BJ (cell line): ENCODE data around the gene ADD1. TPM values are rescaled to one million over a fixed set of nuclear protein-coding genes. Genes with fewer than 3 reads are reported as not detected.

ENCODE experiments used
- CTCF ChIA-PET: fragments of 350-600 bp; formaldehyde crosslinking; extraction: SDS; loops from one replicate; lab custom pipeline; 2021; ENCODE audit warnings: antibody characterized with exemption, inconsistent platforms; lab: Yijun Ruan, JAX
- POLR2A ChIA-PET: fragments of 300-600 bp; sonication (Branson Sonifier 250); formaldehyde crosslinking; extraction: SDS; loops from one replicate; lab custom pipeline; 2021; ENCODE audit warnings: antibody characterized with exemption; lab: Charles Lee
- DNase-seq: peaks from one replicate; pipeline ENCODE4 v3.0.0-alpha.2; 2011; ENCODE audit warnings: low read depth
- H3K27me3 ChIP-seq: 2 replicates; pipeline ENCODE4 v1.6.0; 2011; ENCODE audit warnings: low read length; ENCODE audit not compliant: control insufficient read depth, insufficient read depth
- H3K36me3 ChIP-seq: 2 replicates; pipeline ENCODE4 v1.5.1; 2011; ENCODE audit warnings: low read length; ENCODE audit not compliant: control insufficient read depth, insufficient read depth
- H3K4me3 ChIP-seq: 2 replicates; pipeline ENCODE4 v1.5.1; 2011; ENCODE audit warnings: low read depth, mild to moderate bottlenecking, control low read depth, low read length
- polyA plus RNA-seq: library from polyadenylated mRNA; depleted of rRNA; stranded (reverse); fragments of >200 nt; gene quantifications from 2 replicates; pipeline ENCODE4 v1.2.3, GENCODE V29; 2011
- TF ChIP-seq, protein P1 (sequence below): IDR thresholded peaks from 2 replicates; pipeline ENCODE4 v1.5.1; 2011; ENCODE audit warnings: low read depth, mild to moderate bottlenecking, control low read depth, inconsistent platforms, low read length, moderate library complexity; ENCODE audit not compliant: insufficient read depth

The ADD1 gene
- polyA plus RNA-seq, 1 experiment, result 140 TPM

DNA sequence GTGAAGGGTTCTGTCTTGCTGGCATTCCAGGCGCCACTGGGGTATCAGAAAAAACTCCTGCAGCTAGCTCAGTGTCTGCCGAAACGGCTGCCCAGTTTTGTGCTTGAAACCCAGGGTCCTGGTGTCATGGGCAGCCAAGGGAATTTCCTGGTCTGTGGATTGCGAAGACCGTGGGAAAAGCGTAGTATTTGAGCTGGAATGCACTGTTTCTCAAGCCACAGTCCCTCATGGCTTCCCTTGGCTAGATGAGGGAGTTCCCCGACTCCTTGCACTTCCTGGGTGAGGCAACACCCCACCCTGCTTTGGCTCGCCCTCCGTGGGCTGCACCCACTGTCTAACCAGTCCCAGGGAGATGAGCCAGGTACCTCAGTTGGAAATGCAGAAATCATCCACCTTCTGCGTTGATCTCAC lies 79.5 kb downstream of the ADD1 start:
- ChIA-PET POLR2A (no interaction called here), CTCF (interaction anchor here (1.2 kb wide), 1 partner anchor 160 kb away, joined by 3 read pairs; no protein-coding TSS in a partner anchor)
- Histone ChIP-seq H3K36me3 (peaks cover 28% of the 10 kb centered on the region), H3K4me3 (no peak overlapping the region), H3K27me3 (no peaks in the 10 kb centered on the region)
- no peak for DNase-seq
- TF ChIP-seq, protein P1, sequence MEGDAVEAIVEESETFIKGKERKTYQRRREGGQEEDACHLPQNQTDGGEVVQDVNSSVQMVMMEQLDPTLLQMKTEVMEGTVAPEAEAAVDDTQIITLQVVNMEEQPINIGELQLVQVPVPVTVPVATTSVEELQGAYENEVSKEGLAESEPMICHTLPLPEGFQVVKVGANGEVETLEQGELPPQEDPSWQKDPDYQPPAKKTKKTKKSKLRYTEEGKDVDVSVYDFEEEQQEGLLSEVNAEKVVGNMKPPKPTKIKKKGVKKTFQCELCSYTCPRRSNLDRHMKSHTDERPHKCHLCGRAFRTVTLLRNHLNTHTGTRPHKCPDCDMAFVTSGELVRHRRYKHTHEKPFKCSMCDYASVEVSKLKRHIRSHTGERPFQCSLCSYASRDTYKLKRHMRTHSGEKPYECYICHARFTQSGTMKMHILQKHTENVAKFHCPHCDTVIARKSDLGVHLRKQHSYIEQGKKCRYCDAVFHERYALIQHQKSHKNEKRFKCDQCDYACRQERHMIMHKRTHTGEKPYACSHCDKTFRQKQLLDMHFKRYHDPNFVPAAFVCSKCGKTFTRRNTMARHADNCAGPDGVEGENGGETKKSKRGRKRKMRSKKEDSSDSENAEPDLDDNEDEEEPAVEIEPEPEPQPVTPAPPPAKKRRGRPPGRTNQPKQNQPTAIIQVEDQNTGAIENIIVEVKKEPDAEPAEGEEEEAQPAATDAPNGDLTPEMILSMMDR, result no peak

DNA sequence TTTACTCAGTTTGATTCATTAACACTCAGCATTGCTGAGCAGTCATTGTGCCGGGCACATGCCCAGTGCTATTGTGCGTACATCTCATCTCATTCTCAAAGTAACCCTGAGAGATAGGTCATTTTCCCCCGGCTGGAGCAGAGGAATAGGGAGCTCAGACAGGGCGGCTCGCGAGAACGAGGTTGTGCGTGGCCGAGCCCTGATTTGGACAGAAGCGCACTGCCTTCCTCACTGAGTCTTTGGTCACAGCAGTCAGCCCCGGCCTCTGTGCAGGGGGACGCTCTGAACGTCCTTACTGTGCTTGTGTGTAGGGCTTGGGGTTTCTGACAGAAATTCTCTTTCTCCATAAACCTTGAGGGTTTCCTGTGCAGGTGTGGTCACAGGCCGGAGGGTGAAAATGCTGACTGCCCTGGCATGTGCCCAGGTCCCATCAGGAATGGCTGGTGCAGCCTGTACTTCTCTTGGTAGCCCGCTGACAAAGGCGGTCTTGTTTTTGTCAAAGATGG lies 80.1 kb downstream of the ADD1 start:
- TF ChIP-seq, protein P1, result no peak
- CTCF ChIA-PET, result no interaction called here
- Histone ChIP-seq H3K36me3 (peaks cover 31% of the 10 kb centered on the region), H3K4me3 (no peak overlapping the region), H3K27me3 (no peaks in the 10 kb centered on the region)
- no peak for DNase-seq
- POLR2A ChIA-PET, result no interaction called here

DNA sequence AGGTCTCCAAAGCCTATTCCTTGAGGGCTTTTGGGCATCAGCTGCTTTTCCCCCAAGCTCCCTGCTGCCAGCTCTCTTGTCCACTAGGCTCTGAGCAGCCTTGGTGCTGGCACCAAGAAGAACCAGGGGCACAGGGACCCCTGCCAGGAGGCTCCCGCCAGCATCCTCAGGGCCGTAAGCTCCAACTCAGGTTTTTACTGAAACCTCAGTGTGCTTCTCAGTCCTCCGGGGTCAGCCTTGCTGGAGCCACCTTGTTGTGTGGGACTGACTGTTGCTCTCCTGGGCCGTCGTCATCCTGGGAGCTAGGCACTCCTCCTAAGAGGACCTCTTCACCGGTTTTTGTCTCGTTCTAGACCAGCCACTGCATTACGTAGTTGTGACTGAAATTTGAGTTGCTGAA lies 80.6 kb downstream of the ADD1 start:
- CTCF ChIA-PET, result no interaction called here
- TF ChIP-seq, protein P1, result no peak
- DNase-seq, result no peak
- POLR2A ChIA-PET, result no interaction called here
- H3K27me3 ChIP-seq, result no peaks in the 10 kb centered on the region
- peaks cover 34% of the 10 kb centered on the region for H3K36me3 ChIP-seq
- no peak overlapping the region for H3K4me3 ChIP-seq

DNA sequence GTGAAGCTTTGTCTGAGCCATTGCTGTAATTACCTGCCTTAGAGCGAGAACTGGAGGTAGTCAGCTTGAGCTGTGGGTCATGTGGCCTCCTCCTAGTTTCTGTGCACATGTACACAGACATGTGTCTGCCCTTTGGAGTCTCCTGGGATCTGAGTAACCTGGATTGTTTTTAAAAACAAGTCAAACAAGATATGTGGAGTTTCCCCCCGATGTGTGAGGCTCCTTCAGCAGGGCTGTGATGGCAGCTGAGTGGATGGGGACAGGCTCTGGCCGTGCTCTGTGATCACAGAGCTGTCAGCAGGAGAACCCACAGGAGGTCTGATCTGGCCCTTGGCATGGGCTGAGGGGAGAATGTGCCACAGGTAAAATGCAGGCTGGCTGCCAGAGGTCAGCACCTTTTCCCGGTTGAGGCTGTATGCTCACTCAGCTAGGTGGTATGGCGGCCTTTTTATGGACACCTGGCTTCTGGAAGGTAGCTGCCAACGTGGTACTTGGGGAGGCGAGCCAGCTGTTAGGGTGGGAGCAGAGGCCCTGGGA lies 81.2 kb downstream of the ADD1 start:
- POLR2A ChIA-PET, result no interaction called here
- H3K27me3 ChIP-seq, result no peaks in the 10 kb centered on the region
- TF ChIP-seq, protein P1, result no peak
- H3K36me3 ChIP-seq, result peaks cover 34% of the 10 kb centered on the region
- CTCF ChIA-PET, result no interaction called here
- H3K4me3 ChIP-seq, result no peak overlapping the region
- DNase-seq, result no peak

DNA sequence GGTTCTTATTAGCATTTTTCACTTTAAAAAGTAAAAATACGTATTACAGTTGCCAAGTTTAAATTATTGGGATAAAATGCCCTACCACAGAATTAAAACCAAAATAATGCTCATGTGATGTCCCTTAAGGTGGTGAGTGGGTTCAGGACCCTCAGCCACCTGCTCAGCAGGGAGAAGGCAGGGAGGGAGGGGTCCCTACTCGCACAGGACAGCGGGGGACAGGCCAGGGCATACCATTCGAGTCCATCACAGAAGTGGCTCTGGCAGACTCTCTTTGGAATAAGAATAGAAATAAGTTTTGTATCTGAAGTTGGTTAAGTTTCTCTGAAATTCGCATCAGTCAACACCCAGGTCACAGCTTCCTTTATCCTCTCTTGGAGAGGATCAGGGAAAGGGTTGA lies 81.9 kb downstream of the ADD1 start:
- DNase-seq, result no peak
- Histone ChIP-seq H3K4me3 (no peak overlapping the region), H3K36me3 (peaks cover 38% of the 10 kb centered on the region), H3K27me3 (no peaks in the 10 kb centered on the region)
- POLR2A ChIA-PET, result no interaction called here
- TF ChIP-seq, protein P1, result no peak
- CTCF ChIA-PET, result no interaction called here
